ENCODE results near the gene EMX1.

The EMX1 gene

GRCh38 chr2:72972352-72973136, 55.2 kb downstream of the EMX1 start:
- Histone ChIP-seq H4K5ac (ENCODE audit: low read length) (no peak overlapping the region), H2BK120ac (ENCODE audit: low read depth, low read length) (no peak overlapping the region), H3K4me2 (ENCODE audit: low read length) (no peak overlapping the region), H3K79me2 (ENCODE audit: control insufficient read depth, insufficient read depth, low read length) (no peaks in the 10 kb centered on the region), H3K9ac (ENCODE audit: low read length) (no peak overlapping the region), H3K23ac (ENCODE audit: low read length) (no peak overlapping the region), H3K4ac (ENCODE audit: low read depth, low read length) (no peak overlapping the region), H2AK5ac (ENCODE audit: low read length) (no peak overlapping the region), H3K18ac (ENCODE audit: low read length) (no peak overlapping the region), H4K8ac (ENCODE audit: low read depth, low read length) (no peak overlapping the region), H3K79me1 (ENCODE audit: low read length) (no peaks in the 10 kb centered on the region), H2BK15ac (replicated peaks; ENCODE audit: low read depth) (no peak overlapping the region), H3K27me3 (ENCODE audit: insufficient read depth, low read length, poor library complexity) (no peaks in the 10 kb centered on the region), H3K36me3 (ENCODE audit: control insufficient read depth, insufficient read depth, low read length) (no peaks in the 10 kb centered on the region), H3K4me3 (ENCODE audit: low read length) (no peak overlapping the region), H3K56ac (ENCODE audit: low read length) (no peak overlapping the region), H2BK5ac (ENCODE audit: low read length) (no peak overlapping the region), H3K27ac (ENCODE audit: low read depth, low read length) (no peak overlapping the region), H3K4me1 (ENCODE audit: control insufficient read depth, low read depth, low read length) (peaks cover 6% of the 10 kb centered on the region)
- no peak for DNase-seq
- no CpG with 5 or more reads among the region's 12 CpGs for WGBS (ENCODE audit: extremely low coverage, insufficient coverage, low lambda C conversion rate)

GRCh38 chr2:72973137-72973535, 55.8 kb downstream of the EMX1 start:
- H3K56ac ChIP-seq (ENCODE audit: low read length): no peak overlapping the region
- no peak overlapping the region for H3K4me3 ChIP-seq (ENCODE audit: low read length)
- no peaks in the 10 kb centered on the region for H3K79me1 ChIP-seq (ENCODE audit: low read length)
- peaks cover 6% of the 10 kb centered on the region for H3K4me1 ChIP-seq (ENCODE audit: control insufficient read depth, low read depth, low read length)
- WGBS (ENCODE audit: extremely low coverage, insufficient coverage, low lambda C conversion rate): no CpG with 5 or more reads among the region's 8 CpGs
- H3K4me2 ChIP-seq (ENCODE audit: low read length): no peak overlapping the region
- H3K27me3 ChIP-seq (ENCODE audit: insufficient read depth, low read length, poor library complexity): no peaks in the 10 kb centered on the region
- no peak overlapping the region for H3K23ac ChIP-seq (ENCODE audit: low read length)
- no peak overlapping the region for H2AK5ac ChIP-seq (ENCODE audit: low read length)
- H2BK120ac ChIP-seq (ENCODE audit: low read depth, low read length): no peak overlapping the region
- H3K79me2 ChIP-seq (ENCODE audit: control insufficient read depth, insufficient read depth, low read length): no peaks in the 10 kb centered on the region
- no peak overlapping the region for H2BK5ac ChIP-seq (ENCODE audit: low read length)
- H4K8ac ChIP-seq (ENCODE audit: low read depth, low read length): no peak overlapping the region
- H3K4ac ChIP-seq (ENCODE audit: low read depth, low read length): no peak overlapping the region
- H3K27ac ChIP-seq (ENCODE audit: low read depth, low read length): no peak overlapping the region
- H3K18ac ChIP-seq (ENCODE audit: low read length): no peak overlapping the region
- no peak overlapping the region for H4K5ac ChIP-seq (ENCODE audit: low read length)
- no peak for DNase-seq
- H3K36me3 ChIP-seq (ENCODE audit: control insufficient read depth, insufficient read depth, low read length): no peaks in the 10 kb centered on the region
- no peak overlapping the region for H3K9ac ChIP-seq (ENCODE audit: low read length)
- no peak overlapping the region for H2BK15ac ChIP-seq (replicated peaks; ENCODE audit: low read depth)

GRCh38 chr2:72973566-72974435, 56.5 kb downstream of the EMX1 start:
- Histone ChIP-seq H4K5ac (ENCODE audit: low read length) (no peak overlapping the region), H3K4me1 (ENCODE audit: control insufficient read depth, low read depth, low read length) (peaks cover 6% of the 10 kb centered on the region), H3K4ac (ENCODE audit: low read depth, low read length) (no peak overlapping the region), H2BK5ac (ENCODE audit: low read length) (no peak overlapping the region), H3K4me2 (ENCODE audit: low read length) (no peak overlapping the region), H3K79me2 (ENCODE audit: control insufficient read depth, insufficient read depth, low read length) (no peaks in the 10 kb centered on the region), H3K56ac (ENCODE audit: low read length) (no peak overlapping the region), H3K9ac (ENCODE audit: low read length) (no peak overlapping the region), H3K23ac (ENCODE audit: low read length) (no peak overlapping the region), H2BK120ac (ENCODE audit: low read depth, low read length) (no peak overlapping the region), H3K27me3 (ENCODE audit: insufficient read depth, low read length, poor library complexity) (no peaks in the 10 kb centered on the region), H3K36me3 (ENCODE audit: control insufficient read depth, insufficient read depth, low read length) (no peaks in the 10 kb centered on the region), H3K27ac (ENCODE audit: low read depth, low read length) (no peak overlapping the region), H3K4me3 (ENCODE audit: low read length) (no peak overlapping the region), H3K79me1 (ENCODE audit: low read length) (no peaks in the 10 kb centered on the region), H2AK5ac (ENCODE audit: low read length) (no peak overlapping the region), H2BK15ac (replicated peaks; ENCODE audit: low read depth) (no peak overlapping the region), H4K8ac (ENCODE audit: low read depth, low read length) (no peak overlapping the region), H3K18ac (ENCODE audit: low read length) (no peak overlapping the region)
- no CpG with 5 or more reads among the region's 12 CpGs for WGBS (ENCODE audit: extremely low coverage, insufficient coverage, low lambda C conversion rate)
- peak; percentile 80 for DNase-seq

GRCh38 chr2:72974436-72974754, 57.1 kb downstream of the EMX1 start:
- H3K9ac ChIP-seq (ENCODE audit: low read length): no peak overlapping the region
- WGBS (ENCODE audit: extremely low coverage, insufficient coverage, low lambda C conversion rate): no CpG with 5 or more reads among the region's 2 CpGs
- no peak overlapping the region for H2BK15ac ChIP-seq (replicated peaks; ENCODE audit: low read depth)
- H2BK120ac ChIP-seq (ENCODE audit: low read depth, low read length): no peak overlapping the region
- H4K8ac ChIP-seq (ENCODE audit: low read depth, low read length): no peak overlapping the region
- no peak overlapping the region for H3K4ac ChIP-seq (ENCODE audit: low read depth, low read length)
- no peak overlapping the region for H2AK5ac ChIP-seq (ENCODE audit: low read length)
- peaks cover 6% of the 10 kb centered on the region for H3K4me1 ChIP-seq (ENCODE audit: control insufficient read depth, low read depth, low read length)
- no peaks in the 10 kb centered on the region for H3K36me3 ChIP-seq (ENCODE audit: control insufficient read depth, insufficient read depth, low read length)
- no peaks in the 10 kb centered on the region for H3K27me3 ChIP-seq (ENCODE audit: insufficient read depth, low read length, poor library complexity)
- H3K56ac ChIP-seq (ENCODE audit: low read length): no peak overlapping the region
- H3K4me3 ChIP-seq (ENCODE audit: low read length): no peak overlapping the region
- no peak overlapping the region for H3K27ac ChIP-seq (ENCODE audit: low read depth, low read length)
- DNase-seq: no peak
- no peaks in the 10 kb centered on the region for H3K79me1 ChIP-seq (ENCODE audit: low read length)
- H3K79me2 ChIP-seq (ENCODE audit: control insufficient read depth, insufficient read depth, low read length): no peaks in the 10 kb centered on the region
- H3K18ac ChIP-seq (ENCODE audit: low read length): no peak overlapping the region
- no peak overlapping the region for H2BK5ac ChIP-seq (ENCODE audit: low read length)
- no peak overlapping the region for H3K4me2 ChIP-seq (ENCODE audit: low read length)
- H4K5ac ChIP-seq (ENCODE audit: low read length): no peak overlapping the region
- no peak overlapping the region for H3K23ac ChIP-seq (ENCODE audit: low read length)

- Histone ChIP-seq H3K4ac (ENCODE audit: low read depth, low read length) (no peak overlapping the region), H3K27ac (ENCODE audit: low read depth, low read length) (no peak overlapping the region), H3K9ac (ENCODE audit: low read length) (no peak overlapping the region), H3K36me3 (ENCODE audit: control insufficient read depth, insufficient read depth, low read length) (no peaks in the 10 kb centered on the region), H3K79me1 (ENCODE audit: low read length) (no peaks in the 10 kb centered on the region), H3K18ac (ENCODE audit: low read length) (no peak overlapping the region), H3K23ac (ENCODE audit: low read length) (no peak overlapping the region), H2AK5ac (ENCODE audit: low read length) (no peak overlapping the region), H3K4me2 (ENCODE audit: low read length) (no peak overlapping the region), H4K5ac (ENCODE audit: low read length) (no peak overlapping the region), H3K4me3 (ENCODE audit: low read length) (no peak overlapping the region), H3K56ac (ENCODE audit: low read length) (no peak overlapping the region), H4K8ac (ENCODE audit: low read depth, low read length) (no peak overlapping the region), H2BK15ac (replicated peaks; ENCODE audit: low read depth) (no peak overlapping the region), H3K79me2 (ENCODE audit: control insufficient read depth, insufficient read depth, low read length) (no peaks in the 10 kb centered on the region), H3K27me3 (ENCODE audit: insufficient read depth, low read length, poor library complexity) (no peaks in the 10 kb centered on the region), H3K4me1 (ENCODE audit: control insufficient read depth, low read depth, low read length) (peaks cover 6% of the 10 kb centered on the region), H2BK120ac (ENCODE audit: low read depth, low read length) (no peak overlapping the region), H2BK5ac (ENCODE audit: low read length) (no peak overlapping the region)
- WGBS (ENCODE audit: extremely low coverage, insufficient coverage, low lambda C conversion rate): no CpG with 5 or more reads among the region's 3 CpGs
- no peak for DNase-seq
Measured at GRCh38 chr2:72975017-72975416, 57.7 kb downstream of the EMX1 start.

All from mesendoderm (in vitro differentiated cells).